ENCODE results near the gene KCNH4. TPM values are rescaled to one million over a fixed set of nuclear protein-coding genes. Genes with fewer than 3 reads are reported as not detected.

The KCNH4 gene
- polyA plus RNA-seq, 1 donor (not counting 4 experiments of a cell fraction or from before 2014, with no cell fraction given), result not detected

DNA sequence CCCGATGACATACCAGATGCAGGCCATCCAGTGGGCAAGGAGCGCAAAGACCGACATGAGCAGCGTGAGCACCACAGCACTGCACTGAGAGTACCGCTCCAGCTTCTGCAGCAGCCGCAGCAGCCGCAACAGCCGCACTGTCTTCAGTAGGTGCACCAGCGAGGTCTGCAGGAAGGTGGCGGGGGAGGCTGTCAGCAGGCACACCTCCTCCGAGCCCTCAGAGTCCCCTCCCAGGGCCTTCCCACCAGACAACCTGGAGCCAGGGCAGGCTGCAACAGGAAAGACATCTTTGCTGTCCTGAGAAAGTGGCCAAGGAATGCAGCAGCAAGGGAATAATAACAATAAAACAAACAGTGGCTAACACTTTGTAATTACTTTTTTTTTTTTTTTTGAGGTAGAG, 9.1 kb downstream of the KCNH4 start:
- TF ChIP-seq EZH2 (IDR thresholded peaks at IDR 0.05; ENCODE audit: low read length) (no peak), CTCF (optimal IDR thresholded peaks at IDR 0.05 in 1 of 3, IDR thresholded peaks at IDR 0.05 in 1 of 3, conservative IDR thresholded peaks at IDR 0.05 in 1 of 3; ENCODE audit: extremely low read depth in 1 of 3, insufficient read depth in 2 of 3, low read length in 3 of 3) (peak in 2 of 3 experiments; percentile 16 to 32)
- peaks cover 3% of the 10 kb centered on the region for H3K4me1 ChIP-seq (ENCODE audit: control insufficient read depth, extremely low read depth, insufficient read depth, low read length)
- H3K9me3 ChIP-seq (ENCODE audit: control insufficient read depth, low read depth, low read length), result no peaks in the 10 kb centered on the region
- no peak overlapping the region for H3K4me3 ChIP-seq (ENCODE audit: control insufficient read depth in 2 of 3, extremely low read depth in 1 of 3, insufficient read depth in 2 of 3, low read depth in 1 of 3, low read length in 3 of 3)
- H2AFZ ChIP-seq (ENCODE audit: control insufficient read depth, low read length), result no peak overlapping the region
- no peak for FAIRE-seq
- H3K36me3 ChIP-seq (ENCODE audit: control insufficient read depth in 2 of 2, extremely low read depth in 1 of 2, insufficient read depth in 2 of 2, low read length in 2 of 2), result no peaks in the 10 kb centered on the region
- no peaks in the 10 kb centered on the region for H3K79me2 ChIP-seq (ENCODE audit: control insufficient read depth, insufficient read depth, low read length)
- H3K27me3 ChIP-seq (ENCODE audit: control insufficient read depth, extremely low read depth, insufficient read depth, low read length), result peaks cover 15% of the 10 kb centered on the region
- DNase-seq (ENCODE audit: low read depth, low spot score), result no peak
- H3K9me1 ChIP-seq (ENCODE audit: control insufficient read depth, extremely low read depth, insufficient read depth, low read length), result no peaks in the 10 kb centered on the region
- H3K9ac ChIP-seq (ENCODE audit: control insufficient read depth, extremely low read depth, insufficient read depth, low read length), result no peak overlapping the region
- dilution Hi-C loops (cut with MboI; ENCODE audit: extremely low pct_ligation_motif_present, low sequenced_read_pairs), result no loop called here
- no peaks in the 10 kb centered on the region for H4K20me1 ChIP-seq (ENCODE audit: control insufficient read depth, extremely low read depth, insufficient read depth, low read length)
- H3K27ac ChIP-seq (ENCODE audit: control insufficient read depth, insufficient read depth, low read length), result no peak overlapping the region
- H3K4me2 ChIP-seq (ENCODE audit: control insufficient read depth, extremely low read depth, insufficient read depth, low read depth, low read length), result no peak overlapping the region

- no peaks in the 10 kb centered on the region for H3K36me3 ChIP-seq (ENCODE audit: control insufficient read depth in 2 of 2, extremely low read depth in 1 of 2, insufficient read depth in 2 of 2, low read length in 2 of 2)
- H3K4me2 ChIP-seq (ENCODE audit: control insufficient read depth, extremely low read depth, insufficient read depth, low read depth, low read length), result no peak overlapping the region
- peaks cover 15% of the 10 kb centered on the region for H3K27me3 ChIP-seq (ENCODE audit: control insufficient read depth, extremely low read depth, insufficient read depth, low read length)
- H3K79me2 ChIP-seq (ENCODE audit: control insufficient read depth, insufficient read depth, low read length), result no peaks in the 10 kb centered on the region
- no peak for FAIRE-seq
- no peak overlapping the region for H3K4me3 ChIP-seq (ENCODE audit: control insufficient read depth in 2 of 3, extremely low read depth in 1 of 3, insufficient read depth in 2 of 3, low read depth in 1 of 3, low read length in 3 of 3)
- no peak for DNase-seq (ENCODE audit: low read depth, low spot score)
- no peak overlapping the region for H3K27ac ChIP-seq (ENCODE audit: control insufficient read depth, insufficient read depth, low read length)
- no peak overlapping the region for H2AFZ ChIP-seq (ENCODE audit: control insufficient read depth, low read length)
- H3K9me3 ChIP-seq (ENCODE audit: control insufficient read depth, low read depth, low read length), result no peaks in the 10 kb centered on the region
- dilution Hi-C loops (cut with MboI; ENCODE audit: extremely low pct_ligation_motif_present, low sequenced_read_pairs), result no loop called here
- H3K9ac ChIP-seq (ENCODE audit: control insufficient read depth, extremely low read depth, insufficient read depth, low read length), result no peak overlapping the region
- no peaks in the 10 kb centered on the region for H4K20me1 ChIP-seq (ENCODE audit: control insufficient read depth, extremely low read depth, insufficient read depth, low read length)
- peaks cover 3% of the 10 kb centered on the region for H3K4me1 ChIP-seq (ENCODE audit: control insufficient read depth, extremely low read depth, insufficient read depth, low read length)
- TF ChIP-seq EZH2 (IDR thresholded peaks at IDR 0.05; ENCODE audit: low read length) (no peak), CTCF (optimal IDR thresholded peaks at IDR 0.05 in 1 of 3, IDR thresholded peaks at IDR 0.05 in 1 of 3, conservative IDR thresholded peaks at IDR 0.05 in 1 of 3; ENCODE audit: extremely low read depth in 1 of 3, insufficient read depth in 2 of 3, low read length in 3 of 3) (no peak)
- no peaks in the 10 kb centered on the region for H3K9me1 ChIP-seq (ENCODE audit: control insufficient read depth, extremely low read depth, insufficient read depth, low read length)
These were observed 11.6 kb downstream of the KCNH4 start for GRCh38 chr17:42169351-42169750.
